A673 (cell line): ENCODE results near the gene IL36B. TPM values are rescaled to one million over a fixed set of nuclear protein-coding genes. Genes with fewer than 3 reads are reported as not detected.

ENCODE experiments used
- BruUV-seq: library from RNA; stranded (reverse); fragments of 400-500 nt; replicated peaks from 2 replicates; lab custom pipeline; 2021; lab: Mats Ljungman, UMichigan
- CTCF ChIA-PET: fragments of 300-600 bp; sonication (Branson Sonifier 250); formaldehyde crosslinking; loops from one replicate; lab custom pipeline; 2022; ENCODE audit warnings: antibody characterized with exemption; lab: Charles Lee
- POLR2A ChIA-PET: fragments of 300-600 bp; sonication (Branson Sonifier 250); formaldehyde crosslinking; loops from one replicate; lab custom pipeline; 2022; ENCODE audit warnings: antibody characterized with exemption; ENCODE audit not compliant: low non-redundant PET; lab: Charles Lee
- DNase-seq: peaks from one replicate; pipeline ENCODE4 v3.0.0-alpha.2; 2015; ENCODE audit warnings: low spot score
- H3K27ac ChIP-seq: fragments of 200-600 bp; sonication (generic); 2 replicates; pipeline ENCODE4 v1.5.1; 2016; ENCODE audit warnings: mixed run types, low read depth, mild to moderate bottlenecking, mixed read lengths, antibody characterized with exemption, low read length; ENCODE audit not compliant: poor library complexity, severe bottlenecking
- H3K27me3 ChIP-seq: fragments of 200-600 bp; sonication (generic); replicated peaks from 2 replicates; pipeline ENCODE4 v1.6.1; 2017; ENCODE audit warnings: mixed run types, low read depth, mild to moderate bottlenecking, mixed read lengths, antibody characterized with exemption, low read length; ENCODE audit not compliant: insufficient read depth, poor library complexity
- H3K36me3 ChIP-seq: fragments of 200-600 bp; sonication (generic); 2 replicates; pipeline ENCODE4 v1.6.1; 2016; ENCODE audit warnings: mixed run types, mild to moderate bottlenecking, mixed read lengths, antibody characterized with exemption, low read length; ENCODE audit not compliant: insufficient read depth, poor library complexity, severe bottlenecking
- H3K4me1 ChIP-seq: fragments of 200-600 bp; sonication (generic); 2 replicates; pipeline ENCODE4 v1.6.1; 2017; ENCODE audit warnings: mixed run types, mild to moderate bottlenecking, mixed read lengths, antibody characterized with exemption, low read length; ENCODE audit not compliant: insufficient read depth, poor library complexity, severe bottlenecking
- H3K4me3 ChIP-seq: fragments of 200-600 bp; sonication (generic); 2 replicates; pipeline ENCODE4 v1.5.1; 2016; ENCODE audit warnings: low read depth, mixed run types, mild to moderate bottlenecking, mixed read lengths, low read length; ENCODE audit not compliant: poor library complexity, severe bottlenecking
- H3K9me3 ChIP-seq: fragments of 200-600 bp; sonication (generic); 2 replicates; pipeline ENCODE4 v1.6.1; 2016; ENCODE audit warnings: mixed run types, low read depth, mild to moderate bottlenecking, mixed read lengths, antibody characterized with exemption, low read length; ENCODE audit not compliant: poor library complexity, severe bottlenecking
- CTCF ChIP-seq: fragments of 300-800, 200-600 bp; sonication (generic); conservative IDR thresholded peaks from 2 replicates; pipeline ENCODE4 v1.5.1; 2017; ENCODE audit warnings: low read depth, mild to moderate bottlenecking, antibody characterized with exemption, low read length, moderate library complexity, mixed read lengths
- EZH2 ChIP-seq: fragments of 200-600 bp; sonication (generic); IDR thresholded peaks from 2 replicates; pipeline ENCODE4 v1.6.1; 2017; ENCODE audit warnings: borderline replicate concordance, low read depth, mild to moderate bottlenecking, mixed read lengths, antibody characterized with exemption, low read length; ENCODE audit not compliant: poor library complexity, severe bottlenecking
- intact Hi-C: fragments of 100-400 bp; cut with micrococcal nuclease; formaldehyde crosslinking; loops from one replicate; pipeline ENCODE4 v1.10.0; 2022; ENCODE audit not compliant: unreplicated experiment
- total RNA-seq: library from RNA; stranded (reverse); gene quantifications from 2 replicates; pipeline ENCODE4 v1.2.3, GENCODE V29; 2021

The IL36B gene
- total RNA-seq, 1 experiment from 2014 or later: not detected

GRCh38 chr2:112996635-112997034 lies 56.0 kb downstream of the IL36B start:
- H3K4me3 ChIP-seq: no peak overlapping the region
- H3K27me3 ChIP-seq: peaks cover 24% of the 10 kb centered on the region
- POLR2A ChIA-PET: no interaction called here
- no peaks in the 10 kb centered on the region for H3K36me3 ChIP-seq
- CTCF ChIA-PET: no interaction called here
- intact Hi-C loops: no loop called here
- H3K27ac ChIP-seq: no peak overlapping the region
- no peak for TF ChIP-seq EZH2
- TF ChIP-seq CTCF: no peak
- H3K9me3 ChIP-seq: peaks cover 22% of the 10 kb centered on the region
- H3K4me1 ChIP-seq: no peaks in the 10 kb centered on the region
- no TSS peak for BruUV-seq
- no peak for DNase-seq

- BruUV-seq: no TSS peak
- no peaks in the 10 kb centered on the region for H3K4me1 ChIP-seq
- no peak for TF ChIP-seq CTCF
- no peak for TF ChIP-seq EZH2
- POLR2A ChIA-PET: no interaction called here
- no peak for DNase-seq
- intact Hi-C loops: no loop called here
- no peak overlapping the region for H3K4me3 ChIP-seq
- H3K27me3 ChIP-seq: peaks cover 24% of the 10 kb centered on the region
- H3K9me3 ChIP-seq: peaks cover 12% of the 10 kb centered on the region
- H3K36me3 ChIP-seq: no peaks in the 10 kb centered on the region
- CTCF ChIA-PET: no interaction called here
- no peak overlapping the region for H3K27ac ChIP-seq
These were observed 57.2 kb downstream of the IL36B start for GRCh38 chr2:112995346-112995920.

GRCh38 chr2:112994648-112995047 lies 58.0 kb downstream of the IL36B start:
- ChIA-PET CTCF (no interaction called here), POLR2A (no interaction called here)
- H3K9me3 ChIP-seq: peaks cover 5% of the 10 kb centered on the region
- TF ChIP-seq CTCF (no peak), EZH2 (no peak)
- BruUV-seq: no TSS peak
- DNase-seq: no peak
- intact Hi-C loops: no loop called here
- no peaks in the 10 kb centered on the region for H3K4me1 ChIP-seq
- no peaks in the 10 kb centered on the region for H3K36me3 ChIP-seq
- peaks cover 24% of the 10 kb centered on the region for H3K27me3 ChIP-seq
- H3K27ac ChIP-seq: no peak overlapping the region
- no peak overlapping the region for H3K4me3 ChIP-seq
